Naive B cell (primary cell): ENCODE results near the gene CDK5. TPM values are rescaled to one million over a fixed set of nuclear protein-coding genes. Genes with fewer than 3 reads are reported as not detected.

Experiments used
- ATAC-seq, 2 donors: fragments of 150-1000 bp; cut with Tn5 transposase; 2 replicates each; pipeline ENCODE4 v1.10.0; 2021; ENCODE audit warnings: low read depth in 2 of 2, mild to moderate bottlenecking in 2 of 2, moderate library complexity in 2 of 2
- DNase-seq: peaks from one replicate; pipeline ENCODE4 v3.0.0; 2022
- H3K27ac Mint-ChIP-seq, 6 donors: one replicate each; pipeline ENCODE4 v1.8.0; 2020 to 2022; ENCODE audit warnings: mild to moderate bottlenecking in 6 of 6, mixed read lengths in 6 of 6, moderate library complexity in 5 of 6, inconsistent platforms in 2 of 6
- H3K27me3 Mint-ChIP-seq, 3 donors: one replicate each; pipeline ENCODE4 v1.8.0; 2021 to 2022; ENCODE audit warnings: mixed read lengths in 3 of 3, mild to moderate bottlenecking in 1 of 3
- H3K36me3 Mint-ChIP-seq, 2 donors: one replicate each; pipeline ENCODE4 v1.8.0; 2020 to 2022; ENCODE audit warnings: mixed read lengths in 2 of 2, inconsistent platforms in 1 of 2, mild to moderate bottlenecking in 1 of 2
- H3K4me1 Mint-ChIP-seq, 3 donors: one replicate each; pipeline ENCODE4 v1.8.0; 2020 to 2022; ENCODE audit warnings: mixed read lengths in 3 of 3, inconsistent platforms in 1 of 3, mild to moderate bottlenecking in 1 of 3, moderate library complexity in 1 of 3
- H3K4me3 Mint-ChIP-seq, 8 donors: one replicate each; pipeline ENCODE4 v1.8.0; 2020 to 2022; ENCODE audit warnings: mild to moderate bottlenecking in 8 of 8, mixed read lengths in 8 of 8, moderate library complexity in 8 of 8, inconsistent platforms in 2 of 8
- H3K9me3 Mint-ChIP-seq, 7 donors: one replicate each; pipeline ENCODE4 v1.8.0; 2020 to 2022; ENCODE audit warnings: mixed read lengths in 7 of 7, mild to moderate bottlenecking in 5 of 7, inconsistent platforms in 2 of 7, moderate library complexity in 1 of 7
- polyA plus RNA-seq, 6 donors: library from polyadenylated mRNA; unstranded; fragments of 300-500 nt; fragmentation: Illumina TruSeq; gene quantifications; one replicate each; pipeline ENCODE4 v1.2.3, GENCODE V29; 2021; ENCODE audit warnings: low read depth in 6 of 6

The CDK5 gene
- polyA plus RNA-seq, 6 donors from 2014 or later: 7.3 to 10.5 (median 9.6) TPM

GRCh38 chr7:151091431-151091830 is 33.7 kb upstream of the CDK5 start:
- ATAC-seq: no peak
- Mint-ChIP-seq H3K36me3 (no peaks in the 10 kb centered on the region), H3K9me3 (peaks cover 0 to 2% (median 0%) of the 10 kb centered on the region in 7 donors), H3K27me3 (peaks cover 23 to 56% (median 25%) of the 10 kb centered on the region in 3 donors), H3K4me3 (no peak overlapping the region), H3K27ac (no peak overlapping the region), H3K4me1 (peaks cover 12 to 20% (median 15%) of the 10 kb centered on the region in 3 donors)
- DNase-seq: no peak

DNA sequence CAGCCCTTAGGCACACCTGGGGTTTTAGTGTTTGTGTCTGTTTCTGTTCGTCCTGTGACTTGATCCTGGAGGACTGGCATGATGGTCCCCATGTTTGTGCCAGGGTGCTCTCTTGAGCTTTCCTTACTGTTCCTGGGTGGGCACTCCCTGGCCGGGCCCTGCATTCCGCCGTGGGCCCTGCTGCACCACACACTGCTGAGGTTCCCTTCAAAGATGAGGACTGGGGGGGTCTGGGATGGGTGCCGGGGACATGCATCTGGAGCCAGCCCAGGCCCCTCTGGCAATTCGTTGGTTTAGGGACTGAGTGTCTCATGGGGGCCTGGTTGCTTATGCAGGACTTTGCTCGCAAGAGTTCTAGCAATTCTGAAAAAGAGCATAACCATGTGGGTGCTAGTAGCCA is 33.3 kb upstream of the CDK5 start:
- peaks cover 0 to 1% of the 10 kb centered on the region in 2 donors for H3K36me3 Mint-ChIP-seq
- H3K27ac Mint-ChIP-seq: no peak overlapping the region
- H3K4me1 Mint-ChIP-seq: peaks cover 12 to 20% (median 17%) of the 10 kb centered on the region in 3 donors
- DNase-seq (no peak), ATAC-seq (no peak)
- no peak overlapping the region for H3K4me3 Mint-ChIP-seq
- H3K9me3 Mint-ChIP-seq: peaks cover 0 to 2% (median 0%) of the 10 kb centered on the region in 7 donors
- peaks cover 23 to 57% (median 27%) of the 10 kb centered on the region in 3 donors for H3K27me3 Mint-ChIP-seq

- DNase-seq (no peak), ATAC-seq (no peak)
- Mint-ChIP-seq H3K4me1 (peaks cover 21 to 29% (median 25%) of the 10 kb centered on the region in 3 donors), H3K27ac (peak overlapping the region in 1 of 6 donors; percentile 85), H3K36me3 (peaks cover 0 to 6% of the 10 kb centered on the region in 2 donors), H3K4me3 (no peak overlapping the region), H3K9me3 (peaks cover 0 to 2% (median 0%) of the 10 kb centered on the region in 7 donors), H3K27me3 (peaks cover 31 to 66% (median 36%) of the 10 kb centered on the region in 3 donors)
Measured at GRCh38 chr7:151089893-151090730, 32.4 kb upstream of the CDK5 start.

DNA sequence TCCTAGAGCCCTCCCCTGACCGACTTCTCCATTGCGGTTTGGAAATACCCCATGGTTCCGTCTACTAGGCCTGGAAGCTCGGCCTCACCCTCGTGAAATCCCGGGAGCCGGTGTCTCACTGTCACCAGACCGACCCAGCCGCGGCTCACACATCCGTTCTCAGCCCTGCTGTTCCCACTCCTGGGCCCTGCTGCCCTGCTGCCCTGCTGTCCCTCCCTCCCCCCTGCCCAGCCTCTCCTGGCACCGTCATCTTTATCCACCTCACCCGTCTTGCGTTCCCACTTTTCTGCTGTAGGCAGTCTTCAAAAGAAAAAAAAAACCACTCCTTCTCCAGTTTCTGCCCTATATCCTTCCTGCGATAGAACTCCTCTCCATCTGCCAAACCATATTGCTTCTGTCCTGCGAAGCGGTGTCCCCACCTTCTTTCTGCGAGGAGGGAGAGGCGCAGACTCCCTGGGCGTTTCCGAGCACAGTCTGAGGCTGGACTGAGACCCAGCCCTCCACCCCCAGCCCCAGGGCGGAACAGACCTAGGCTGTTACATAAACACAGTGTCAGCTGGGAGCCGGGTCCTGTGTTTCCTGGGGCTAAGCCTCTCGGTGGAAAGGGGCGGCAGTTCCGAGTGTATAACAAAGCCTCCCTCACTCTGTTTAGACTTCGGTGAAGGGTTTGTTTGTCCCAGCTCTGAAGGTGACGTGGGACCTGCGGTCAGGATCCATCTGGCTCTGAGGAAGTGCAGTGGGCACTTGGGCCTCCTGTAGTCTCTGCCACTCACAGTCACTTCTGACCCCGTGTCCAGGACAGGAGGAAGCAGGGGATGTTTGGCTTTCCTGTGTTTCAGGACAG is 31.4 kb upstream of the CDK5 start:
- H3K27ac Mint-ChIP-seq: peak overlapping the region; percentile 38 to 94 (median 70)
- peaks cover 0 to 2% (median 0%) of the 10 kb centered on the region in 7 donors for H3K9me3 Mint-ChIP-seq
- peaks cover 0 to 6% of the 10 kb centered on the region in 2 donors for H3K36me3 Mint-ChIP-seq
- no peak for DNase-seq
- peaks cover 36 to 64% (median 44%) of the 10 kb centered on the region in 3 donors for H3K27me3 Mint-ChIP-seq
- peaks cover 28 to 33% (median 31%) of the 10 kb centered on the region in 3 donors for H3K4me1 Mint-ChIP-seq
- peak overlapping the region; percentile 52 to 83 (median 70) for H3K4me3 Mint-ChIP-seq
- ATAC-seq: peak; percentile 22 to 31

DNA sequence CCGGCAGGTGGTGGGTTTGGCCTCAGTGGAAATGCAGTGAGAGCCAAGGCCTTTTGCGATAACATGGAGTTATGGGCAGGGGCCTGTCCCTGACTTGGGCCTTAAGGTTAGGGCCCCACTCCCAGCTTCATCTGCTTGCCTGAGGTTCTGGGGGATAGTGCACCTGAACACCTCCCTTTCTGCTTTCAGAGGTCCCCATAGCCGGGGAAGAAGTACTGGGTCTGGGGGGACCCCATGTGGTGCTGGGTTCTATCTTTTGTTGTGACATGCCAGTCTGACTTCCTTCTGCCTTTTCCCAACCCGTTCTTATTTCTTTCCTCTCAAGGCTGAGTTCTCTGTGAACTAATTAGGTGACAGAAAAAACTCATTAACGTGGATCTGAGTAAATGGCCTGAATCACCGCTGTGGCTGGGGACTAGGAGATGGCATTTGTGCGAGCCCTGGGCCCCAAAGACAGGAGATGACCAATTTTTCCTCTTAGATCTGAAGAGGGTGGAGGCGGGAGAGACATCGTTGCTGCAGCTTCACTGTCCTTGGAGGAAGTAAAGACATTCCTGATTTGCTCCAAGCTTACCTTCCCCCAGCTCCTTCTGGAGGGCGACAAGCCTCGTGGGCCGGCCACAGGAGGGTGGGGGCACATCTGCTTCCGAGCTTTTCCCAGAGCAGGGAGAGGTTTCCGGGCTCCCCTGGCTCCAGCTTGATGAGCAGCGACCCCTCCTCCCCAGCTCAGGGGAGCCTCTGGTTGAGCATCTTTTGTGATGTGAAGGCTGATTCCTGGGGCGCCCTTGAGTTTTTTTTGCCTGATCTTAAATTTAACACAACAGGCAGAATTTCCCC is 30.5 kb upstream of the CDK5 start:
- Mint-ChIP-seq H3K36me3 (peaks cover 0 to 6% of the 10 kb centered on the region in 2 donors), H3K27ac (peak overlapping the region in 4 of 6 donors; percentile 38 to 94 (median 74)), H3K4me3 (peak overlapping the region; percentile 16 to 87 (median 70)), H3K27me3 (peaks cover 36 to 64% (median 44%) of the 10 kb centered on the region in 3 donors), H3K4me1 (peaks cover 28 to 33% (median 31%) of the 10 kb centered on the region in 3 donors), H3K9me3 (peaks cover 0 to 2% (median 0%) of the 10 kb centered on the region in 7 donors)
- ATAC-seq (no peak), DNase-seq (no peak)

- H3K27me3 Mint-ChIP-seq: peaks cover 36 to 57% (median 44%) of the 10 kb centered on the region in 3 donors
- peaks cover 0 to 2% (median 0%) of the 10 kb centered on the region in 7 donors for H3K9me3 Mint-ChIP-seq
- peak; percentile 29 for DNase-seq
- H3K4me1 Mint-ChIP-seq: peaks cover 35 to 38% (median 38%) of the 10 kb centered on the region in 3 donors
- peak overlapping the region; percentile 9 to 89 (median 78) for H3K27ac Mint-ChIP-seq
- peaks cover 0 to 6% of the 10 kb centered on the region in 2 donors for H3K36me3 Mint-ChIP-seq
- ATAC-seq: peak; percentile 9 to 12
- peak overlapping the region; percentile 80 to 93 (median 87) for H3K4me3 Mint-ChIP-seq
Measured at GRCh38 chr7:151087245-151088018, 29.7 kb upstream of the CDK5 start.

DNA sequence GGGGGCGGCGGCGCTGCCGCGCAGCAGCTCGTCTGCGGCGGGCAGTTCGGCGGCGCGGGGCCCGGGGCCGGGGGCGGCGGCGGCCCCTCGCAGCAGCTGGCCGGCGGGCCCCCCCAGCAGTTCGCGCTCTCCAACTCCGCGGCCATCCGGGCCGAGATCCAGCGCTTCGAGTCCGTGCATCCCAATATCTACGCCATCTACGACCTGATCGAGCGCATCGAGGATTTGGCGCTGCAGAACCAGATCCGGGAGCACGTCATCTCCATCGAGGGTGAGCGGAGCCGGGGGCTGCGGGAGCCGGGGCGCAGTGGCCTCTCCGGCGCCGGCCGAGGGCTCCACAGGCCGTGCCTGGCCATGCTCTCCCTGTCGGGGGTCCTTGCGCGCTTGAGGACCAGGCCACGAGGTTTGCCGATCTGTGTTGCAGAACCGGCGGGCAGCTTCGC is 29.1 kb upstream of the CDK5 start:
- Mint-ChIP-seq H3K4me1 (peaks cover 35 to 41% (median 38%) of the 10 kb centered on the region in 3 donors), H3K36me3 (peaks cover 0 to 6% of the 10 kb centered on the region in 2 donors), H3K27ac (peak overlapping the region; percentile 9 to 90 (median 80)), H3K9me3 (peaks cover 0 to 2% (median 0%) of the 10 kb centered on the region in 7 donors), H3K4me3 (peak overlapping the region; percentile 79 to 93 (median 87)), H3K27me3 (peaks cover 34 to 51% (median 44%) of the 10 kb centered on the region in 3 donors)
- DNase-seq (no peak), ATAC-seq (no peak)

DNA sequence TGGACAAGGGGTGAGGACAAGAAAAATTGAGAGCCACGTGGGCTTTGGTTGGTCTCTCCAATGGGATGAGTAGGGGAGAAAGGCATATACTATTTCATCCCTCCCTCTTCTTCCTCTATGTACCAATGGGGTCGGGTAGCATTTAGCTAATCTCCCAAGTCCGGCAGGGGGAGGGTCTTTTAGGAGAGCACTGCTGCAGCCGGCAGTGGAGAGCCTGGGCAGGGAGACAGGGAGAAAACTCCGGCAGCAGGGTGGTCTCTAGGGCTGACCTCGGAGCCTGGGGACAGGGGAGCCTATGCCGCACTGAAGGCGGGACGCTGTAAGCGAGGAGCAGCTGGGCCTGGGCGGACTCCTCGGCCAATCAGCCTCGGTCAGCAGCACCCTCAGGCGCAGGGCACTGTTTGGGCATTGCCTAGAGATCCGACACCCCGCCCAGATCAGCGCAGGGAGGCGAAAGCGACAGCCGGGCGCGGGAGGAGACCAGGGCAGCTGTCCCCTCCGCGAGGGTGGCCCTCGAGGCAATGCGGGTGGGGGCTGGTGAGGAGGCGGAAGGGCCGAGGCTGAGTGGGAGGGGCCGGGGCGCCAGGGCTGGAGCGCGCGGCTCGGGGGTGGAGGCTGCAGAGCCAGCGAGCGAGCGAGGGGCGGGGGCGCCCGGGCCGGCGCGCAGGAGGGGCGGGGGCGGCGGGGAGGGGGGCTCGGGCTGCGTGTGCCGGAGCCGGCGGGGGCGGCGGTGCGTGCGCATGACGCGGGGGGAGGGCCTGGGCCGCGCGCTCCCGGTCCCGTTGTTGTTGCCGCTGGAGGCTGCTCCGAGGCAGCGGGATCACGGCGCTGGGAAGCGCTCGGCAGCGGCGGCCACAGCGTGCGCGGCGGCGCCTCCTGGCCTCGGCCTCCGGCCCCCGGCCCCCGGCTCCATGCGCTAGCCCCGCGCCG is 28.3 kb upstream of the CDK5 start, which contains the start of gene AGAP3:
Gene AGAP3 (plus strand): TSS at position 785 of the 930 bp plus-strand sequence. CDS start 267 bp downstream, outside the sequence.
- Mint-ChIP-seq H3K27ac (peak within 1 kb of the TSS; percentile 90 to 99 (median 96)), H3K4me3 (peak within 1 kb of the TSS; percentile 86 to 95 (median 92)), H3K9me3 (peaks cover 0 to 2% (median 0%) of the 10 kb centered on the region in 7 donors), H3K36me3 (peaks cover 0 to 6% of the 10 kb centered on the region in 2 donors), H3K4me1 (peaks cover 35 to 44% (median 38%) of the 10 kb centered on the region in 3 donors), H3K27me3 (peaks cover 29 to 42% (median 36%) of the 10 kb centered on the region in 3 donors)
- DNase-seq: no peak
- no peak for ATAC-seq

- Mint-ChIP-seq H3K27ac (peak overlapping the region; percentile 27 to 99 (median 96)), H3K4me3 (peak overlapping the region; percentile 84 to 95 (median 91)), H3K36me3 (peaks cover 0 to 6% of the 10 kb centered on the region in 2 donors), H3K9me3 (peaks cover 0 to 2% (median 0%) of the 10 kb centered on the region in 7 donors), H3K4me1 (peaks cover 35 to 44% (median 38%) of the 10 kb centered on the region in 3 donors), H3K27me3 (peaks cover 29 to 37% (median 36%) of the 10 kb centered on the region in 3 donors)
- DNase-seq (no peak), ATAC-seq (no peak)
Measured at GRCh38 chr7:151085329-151085690, 27.6 kb upstream of the CDK5 start.

- peaks cover 41 to 43% (median 43%) of the 10 kb centered on the region in 3 donors for H3K4me1 Mint-ChIP-seq
- peaks cover 0 to 2% (median 0%) of the 10 kb centered on the region in 7 donors for H3K9me3 Mint-ChIP-seq
- peaks cover 18 to 22% (median 22%) of the 10 kb centered on the region in 3 donors for H3K27me3 Mint-ChIP-seq
- DNase-seq: peak; percentile 47
- peaks cover 0 to 6% of the 10 kb centered on the region in 2 donors for H3K36me3 Mint-ChIP-seq
- peak overlapping the region; percentile 77 to 97 (median 92) for H3K4me3 Mint-ChIP-seq
- no peak for ATAC-seq
- peak overlapping the region; percentile 94 to 99 (median 96) for H3K27ac Mint-ChIP-seq
Measured at GRCh38 chr7:151083824-151084160, 26.1 kb upstream of the CDK5 start.
